ENCODE data around the gene TCF4.

GRCh38 chr18:55513161-55513560, 74.8 kb downstream of the TCF4 start:
- no peak for TF ChIP-seq REST (IDR thresholded peaks at IDR 0.05; ENCODE audit: low read depth, low read length)
- TF ChIP-seq CTCF (IDR thresholded peaks at IDR 0.05) = no peak
